C4-2B (cell line): ENCODE measurements around the gene VPS13D.

Source experiments
- H3K27ac ChIP-seq: fragments of 450-650 bp; 2 replicates; pipeline ENCODE4 v1.5.1; 2017
- ZFX ChIP-seq: fragments of 450-650 bp; IDR thresholded peaks from 2 replicates; pipeline ENCODE4 v1.6.1; 2017
- TF ChIP-seq, protein P1 (sequence below): fragments of 450-650 bp; conservative IDR thresholded peaks from 2 replicates; pipeline ENCODE4 v1.5.1; 2017; ENCODE audit warnings: mild to moderate bottlenecking

The VPS13D gene

DNA sequence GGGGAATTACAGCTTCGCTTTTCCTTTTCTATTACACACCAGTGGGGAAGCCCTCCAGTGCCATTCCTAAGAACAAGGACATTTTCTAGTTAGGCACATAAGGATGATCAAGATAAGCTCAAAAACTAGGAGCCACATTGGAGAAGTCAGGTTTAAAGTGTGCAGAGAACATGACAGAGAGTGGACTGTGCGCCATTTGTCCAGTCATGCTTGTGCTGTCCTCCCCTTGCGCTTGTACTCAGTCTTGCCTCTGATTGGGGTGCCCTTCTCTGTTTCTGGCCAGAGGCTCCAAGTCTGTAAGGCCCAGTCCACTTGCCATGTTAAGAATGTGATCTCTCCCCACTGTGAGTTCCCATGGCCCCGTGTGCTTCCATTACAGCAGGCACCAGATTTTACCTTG lies 198.5 kb downstream of the VPS13D start:
- TF ChIP-seq, protein P1, sequence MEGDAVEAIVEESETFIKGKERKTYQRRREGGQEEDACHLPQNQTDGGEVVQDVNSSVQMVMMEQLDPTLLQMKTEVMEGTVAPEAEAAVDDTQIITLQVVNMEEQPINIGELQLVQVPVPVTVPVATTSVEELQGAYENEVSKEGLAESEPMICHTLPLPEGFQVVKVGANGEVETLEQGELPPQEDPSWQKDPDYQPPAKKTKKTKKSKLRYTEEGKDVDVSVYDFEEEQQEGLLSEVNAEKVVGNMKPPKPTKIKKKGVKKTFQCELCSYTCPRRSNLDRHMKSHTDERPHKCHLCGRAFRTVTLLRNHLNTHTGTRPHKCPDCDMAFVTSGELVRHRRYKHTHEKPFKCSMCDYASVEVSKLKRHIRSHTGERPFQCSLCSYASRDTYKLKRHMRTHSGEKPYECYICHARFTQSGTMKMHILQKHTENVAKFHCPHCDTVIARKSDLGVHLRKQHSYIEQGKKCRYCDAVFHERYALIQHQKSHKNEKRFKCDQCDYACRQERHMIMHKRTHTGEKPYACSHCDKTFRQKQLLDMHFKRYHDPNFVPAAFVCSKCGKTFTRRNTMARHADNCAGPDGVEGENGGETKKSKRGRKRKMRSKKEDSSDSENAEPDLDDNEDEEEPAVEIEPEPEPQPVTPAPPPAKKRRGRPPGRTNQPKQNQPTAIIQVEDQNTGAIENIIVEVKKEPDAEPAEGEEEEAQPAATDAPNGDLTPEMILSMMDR: no peak
- TF ChIP-seq ZFX: no peak
- H3K27ac ChIP-seq: no peak overlapping the region

DNA sequence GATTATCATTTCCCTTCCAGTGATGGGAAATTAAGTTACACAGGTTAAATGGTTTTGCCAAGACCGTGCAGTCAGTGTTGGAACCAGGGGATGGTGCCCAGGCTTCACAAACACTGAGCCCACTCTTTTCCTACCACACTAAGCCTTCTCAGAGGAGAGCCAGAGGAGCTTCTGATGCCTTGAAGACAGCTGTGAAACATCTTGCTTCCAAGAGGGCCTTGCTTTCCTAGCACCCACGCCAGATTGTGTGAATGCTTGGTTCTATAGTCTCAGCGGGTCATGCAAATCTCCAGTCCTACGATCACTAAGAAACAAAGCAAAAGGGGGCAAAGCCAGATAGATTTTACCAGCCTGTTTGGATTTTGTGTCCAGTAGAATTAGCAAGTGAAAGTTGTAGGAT lies 200.7 kb downstream of the VPS13D start:
- no peak for TF ChIP-seq ZFX
- TF ChIP-seq, protein P1: no peak
- no peak overlapping the region for H3K27ac ChIP-seq

DNA sequence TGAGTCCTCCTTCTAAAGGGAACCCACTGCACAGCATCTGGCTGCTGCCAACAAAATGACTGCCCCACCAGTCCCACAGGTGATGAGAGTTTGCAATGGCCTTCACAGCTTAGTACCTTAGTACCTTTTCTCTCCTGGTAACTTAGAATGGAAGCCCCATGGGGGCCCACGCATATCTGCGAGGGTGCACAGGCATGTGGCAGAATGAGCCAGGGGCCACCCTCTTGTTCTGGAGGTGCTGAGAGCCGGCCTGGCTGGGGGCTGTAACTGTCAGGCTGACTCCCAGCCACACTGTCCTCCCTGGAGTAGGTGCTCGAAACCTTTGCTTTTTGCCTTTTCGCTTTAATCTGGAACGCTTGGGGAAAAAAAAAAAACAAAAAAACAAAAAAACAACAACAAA lies 203.1 kb downstream of the VPS13D start:
- no peak for TF ChIP-seq ZFX
- TF ChIP-seq, protein P1: no peak
- no peak overlapping the region for H3K27ac ChIP-seq

DNA sequence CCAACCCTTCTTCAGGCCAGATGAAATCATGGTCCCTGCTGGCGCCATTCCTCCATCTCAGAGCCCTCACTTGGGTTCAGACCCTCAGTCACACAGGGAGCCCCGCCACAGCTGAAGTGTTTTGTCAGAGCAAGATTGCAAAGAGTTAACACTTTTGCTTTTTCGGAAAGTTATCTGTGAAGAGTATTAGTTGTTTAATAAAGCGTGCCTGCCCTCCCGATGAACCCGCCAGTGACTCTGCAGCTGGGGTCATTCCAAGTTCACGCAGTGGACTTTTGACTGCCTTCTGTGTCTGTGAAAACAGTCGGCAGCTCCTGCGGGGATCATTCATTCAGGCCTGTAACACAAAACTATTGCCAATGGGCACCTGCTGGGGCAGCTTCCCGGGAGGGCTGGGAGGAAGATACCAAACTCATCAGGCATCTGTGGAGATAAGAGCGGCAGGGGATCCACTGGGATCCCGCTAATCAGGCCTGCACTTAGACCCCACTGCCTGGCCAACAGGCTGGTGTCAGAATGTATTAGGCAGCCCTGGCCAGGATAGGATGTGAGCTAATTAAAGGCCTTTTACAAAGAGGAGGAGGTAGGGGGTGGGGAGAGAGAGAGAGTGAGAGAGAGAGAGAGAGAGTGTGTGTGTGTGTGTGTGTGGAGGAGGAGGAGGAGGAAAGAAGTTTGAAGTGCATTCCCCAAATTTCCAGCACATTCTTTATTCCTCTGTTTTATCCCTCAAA lies 203.7 kb downstream of the VPS13D start:
- TF ChIP-seq, protein P1: no peak
- no peak for TF ChIP-seq ZFX
- no peak overlapping the region for H3K27ac ChIP-seq

DNA sequence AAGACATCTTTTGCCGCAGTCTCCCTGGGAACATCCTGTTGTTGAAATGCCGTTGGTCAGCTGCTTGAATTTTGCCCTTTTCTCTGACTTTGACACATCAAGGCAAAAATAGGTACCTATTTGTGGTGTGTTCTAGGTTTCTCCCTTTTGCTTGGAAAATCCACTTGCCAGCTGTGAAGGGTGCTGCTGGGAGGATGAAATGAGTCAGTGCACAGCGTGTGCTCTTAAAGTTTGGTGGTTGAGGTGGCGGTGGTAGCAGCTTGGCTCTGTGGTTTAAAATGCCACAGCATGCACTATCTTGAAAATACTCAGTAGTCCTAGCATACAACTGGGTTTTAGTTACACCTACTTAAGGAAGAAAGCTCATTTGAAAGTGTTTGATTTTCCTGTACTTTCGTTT lies 204.3 kb downstream of the VPS13D start:
- TF ChIP-seq, protein P1: no peak
- TF ChIP-seq ZFX: no peak
- no peak overlapping the region; the same call in 1 of the 2 replicates for H3K27ac ChIP-seq

DNA sequence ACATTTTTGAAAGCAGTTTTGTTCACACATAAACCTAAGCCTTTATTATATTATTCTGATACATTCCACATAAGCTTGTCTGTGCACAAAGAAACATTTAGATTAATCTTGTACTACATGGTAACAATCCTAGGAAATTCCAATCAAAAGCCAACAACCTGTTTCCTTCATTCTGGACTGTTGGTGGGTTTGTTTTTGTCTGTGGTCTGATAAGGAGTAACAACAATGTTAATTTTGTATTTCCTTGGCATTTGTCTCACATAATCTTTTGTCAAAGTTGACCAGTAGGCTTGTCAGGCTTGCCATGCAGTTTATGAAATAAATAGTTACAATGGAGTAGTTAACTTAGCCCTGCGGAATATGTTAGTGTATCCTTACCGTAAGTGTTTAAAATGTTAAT lies 204.9 kb downstream of the VPS13D start:
- no peak overlapping the region for H3K27ac ChIP-seq

DNA sequence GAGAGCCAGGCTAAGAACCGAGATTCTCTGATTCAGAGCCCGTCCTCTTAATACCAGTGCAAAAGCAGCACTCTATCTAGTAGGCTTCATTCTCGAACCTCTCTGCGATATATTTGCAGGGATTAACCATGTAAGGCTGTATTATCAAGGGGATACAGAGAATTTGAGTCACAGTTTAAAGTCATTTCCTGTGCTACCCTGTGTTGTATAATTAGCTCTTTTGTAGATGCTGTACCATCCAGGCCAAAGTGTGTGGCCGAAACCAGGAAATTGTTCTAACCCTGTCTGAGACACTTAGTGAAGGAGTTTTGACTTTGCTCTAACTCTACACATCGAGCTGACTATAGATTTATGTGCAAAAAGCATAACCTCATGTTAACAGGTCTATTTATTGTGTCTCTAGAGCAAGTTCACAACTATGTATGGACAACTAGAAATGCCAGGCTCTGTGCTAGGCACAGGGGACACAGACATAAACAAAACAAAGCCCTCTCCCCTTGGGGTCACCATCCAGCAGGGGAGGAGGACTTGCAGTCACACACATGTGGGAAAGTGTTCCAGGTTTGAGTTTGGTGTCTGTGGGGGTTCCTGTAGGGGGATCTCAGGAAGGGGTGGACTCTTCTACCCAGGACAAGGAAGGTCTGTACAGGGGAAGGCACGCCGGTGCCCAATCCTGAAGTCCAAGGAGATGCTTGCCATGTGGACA lies 206.0 kb downstream of the VPS13D start:
- TF ChIP-seq, protein P1: no peak
- TF ChIP-seq ZFX: no peak

More for the DNA sequence above, 204.9 kb downstream of the VPS13D start:
- TF ChIP-seq, protein P1: no peak
- TF ChIP-seq ZFX: no peak

More for the DNA sequence above, 206.0 kb downstream of the VPS13D start:
- no peak overlapping the region for H3K27ac ChIP-seq
